Endodermal cell (in vitro differentiated cells): ENCODE data around the gene ZSCAN10. TPM values are rescaled to one million over a fixed set of nuclear protein-coding genes. Genes with fewer than 3 reads are reported as not detected.

ENCODE experiments used
- DNase-seq: peaks from one replicate; pipeline ENCODE4 v3.0.0-alpha.2; 2017
- H3K27ac ChIP-seq: 2 replicates; pipeline ENCODE4 v1.5.1; 2013; ENCODE audit warnings: mild to moderate bottlenecking, low read depth, low read length, moderate library complexity
- H3K27me3 ChIP-seq: 2 replicates; pipeline ENCODE4 v1.6.1; 2013; ENCODE audit warnings: mild to moderate bottlenecking, low read length, moderate library complexity; ENCODE audit not compliant: insufficient read depth, control insufficient read depth, poor library complexity, severe bottlenecking
- H3K36me3 ChIP-seq: 2 replicates; pipeline ENCODE4 v1.7.0; 2013; ENCODE audit warnings: mild to moderate bottlenecking, low read length, moderate library complexity; ENCODE audit not compliant: control insufficient read depth, insufficient read depth
- H3K4me1 ChIP-seq: one replicate; pipeline ENCODE4 v1.7.0; 2013; ENCODE audit warnings: low read length; ENCODE audit not compliant: control insufficient read depth, insufficient read depth
- H3K4me3 ChIP-seq: 2 replicates; pipeline ENCODE4 v1.5.1; 2013; ENCODE audit warnings: mild to moderate bottlenecking, low read length, moderate library complexity
- H3K9ac ChIP-seq: 2 replicates; pipeline ENCODE4 v1.6.1; 2013; ENCODE audit warnings: mild to moderate bottlenecking, low read length, moderate library complexity; ENCODE audit not compliant: poor library complexity, severe bottlenecking; ENCODE audit errors: extremely low read depth
- H3K9me3 ChIP-seq: 2 replicates; pipeline ENCODE4 v1.6.1; 2013; ENCODE audit warnings: mild to moderate bottlenecking, low read length, moderate library complexity; ENCODE audit not compliant: control insufficient read depth
- H3K27ac Mint-ChIP-seq: 2 replicates; pipeline ENCODE4 v1.8.0; 2020; ENCODE audit warnings: mixed read lengths
- H3K27me3 Mint-ChIP-seq: 2 replicates; pipeline ENCODE4 v1.8.0; 2021; ENCODE audit warnings: mild to moderate bottlenecking, mixed read lengths; ENCODE audit not compliant: insufficient read depth
- H3K36me3 Mint-ChIP-seq: 2 replicates; pipeline ENCODE4 v1.8.0; 2020; ENCODE audit warnings: low read depth, mixed read lengths
- H3K4me1 Mint-ChIP-seq: 2 replicates; pipeline ENCODE4 v1.8.0; 2020; ENCODE audit warnings: mixed read lengths
- H3K4me3 Mint-ChIP-seq: 2 replicates; pipeline ENCODE4 v1.8.0; 2020; ENCODE audit warnings: mild to moderate bottlenecking, moderate library complexity, mixed read lengths
- H3K9me3 Mint-ChIP-seq: 2 replicates; pipeline ENCODE4 v1.8.0; 2020; ENCODE audit warnings: mild to moderate bottlenecking, mixed read lengths
- CTCF ChIP-seq: fragments of 200-600 bp; sonication (generic); conservative IDR thresholded peaks from 2 replicates; pipeline ENCODE4 v1.5.0; 2021; ENCODE audit warnings: antibody characterized with exemption, mild to moderate bottlenecking
- WGBS, 2 experiments: methylation state at CpG; one replicate each; pipeline versions ENCODE4 v1.1.5 to v1.1.7; 2013; ENCODE audit warnings: missing lambda C conversion rate in 2 of 2, mixed read lengths in 1 of 2; ENCODE audit not compliant: insufficient coverage in 1 of 2, insufficient read length in 1 of 2; 5-methylcytosine and 5-hydroxymethylcytosine counted together
- total RNA-seq, 2 donors: library from RNA; stranded (reverse); fragmentation: NEBNext Ultra II Directional in 1 of 2; extraction: Animal tissue kit (Norgen Biotek cat#: 25700) in 1 of 2; gene quantifications; 2 replicates in 1 of 2; 3 replicates in 1 of 2; pipeline ENCODE4 v1.2.1, GENCODE V29; 2021

The ZSCAN10 gene
- total RNA-seq, 2 donors from 2014 or later, result 36.6 to 70.0 TPM

GRCh38 chr16:3147757-3148104 lies 48.6 kb upstream of the ZSCAN10 start:
- DNase-seq, result no peak
- H3K4me3 Mint-ChIP-seq, result no peak overlapping the region
- no peaks in the 10 kb centered on the region for H3K9me3 Mint-ChIP-seq
- no peaks in the 10 kb centered on the region for H3K9me3 ChIP-seq
- H3K27me3 Mint-ChIP-seq, result peaks cover 17% of the 10 kb centered on the region
- H3K9ac ChIP-seq, result no peak overlapping the region
- no peaks in the 10 kb centered on the region for H3K4me1 ChIP-seq
- no peak overlapping the region for H3K27ac ChIP-seq
- peaks cover 19% of the 10 kb centered on the region for H3K27me3 ChIP-seq
- H3K36me3 Mint-ChIP-seq, result no peaks in the 10 kb centered on the region
- no peak overlapping the region for H3K27ac Mint-ChIP-seq
- no peaks in the 10 kb centered on the region for H3K36me3 ChIP-seq
- no peak for TF ChIP-seq CTCF
- no peak overlapping the region for H3K4me3 ChIP-seq
- 88 to 92% methylated on average over 4 to 5 of the region's 5 CpGs for WGBS, 2 experiments
- H3K4me1 Mint-ChIP-seq, result peaks cover 4% of the 10 kb centered on the region

GRCh38 chr16:3147046-3147756 lies 48.1 kb upstream of the ZSCAN10 start:
- Histone ChIP-seq H3K9me3 (no peaks in the 10 kb centered on the region), H3K27ac (no peak overlapping the region), H3K36me3 (no peaks in the 10 kb centered on the region), H3K9ac (no peak overlapping the region), H3K4me3 (no peak overlapping the region), H3K4me1 (no peaks in the 10 kb centered on the region), H3K27me3 (peaks cover 19% of the 10 kb centered on the region)
- TF ChIP-seq CTCF, result no peak
- peaks cover 5% of the 10 kb centered on the region for H3K36me3 Mint-ChIP-seq
- H3K4me3 Mint-ChIP-seq, result no peak overlapping the region
- no peak for DNase-seq
- peaks cover 4% of the 10 kb centered on the region for H3K4me1 Mint-ChIP-seq
- no peak overlapping the region for H3K27ac Mint-ChIP-seq
- H3K27me3 Mint-ChIP-seq, result peaks cover 17% of the 10 kb centered on the region
- H3K9me3 Mint-ChIP-seq, result no peaks in the 10 kb centered on the region
- 87 to 93% methylated on average over 9 to 16 of the region's 16 CpGs for WGBS, 2 experiments

- Mint-ChIP-seq H3K4me3 (no peak overlapping the region), H3K27me3 (peaks cover 17% of the 10 kb centered on the region), H3K4me1 (peaks cover 4% of the 10 kb centered on the region), H3K27ac (no peak overlapping the region), H3K36me3 (peaks cover 11% of the 10 kb centered on the region), H3K9me3 (no peaks in the 10 kb centered on the region)
- peaks cover 19% of the 10 kb centered on the region for H3K27me3 ChIP-seq
- H3K9me3 ChIP-seq, result no peaks in the 10 kb centered on the region
- no peak overlapping the region for H3K9ac ChIP-seq
- no peak for TF ChIP-seq CTCF
- DNase-seq, result no peak
- no peak overlapping the region for H3K4me3 ChIP-seq
- WGBS, 2 experiments, result 92 to 100% methylated on average over 2 to 12 of the region's 12 CpGs
- no peak overlapping the region for H3K27ac ChIP-seq
- H3K4me1 ChIP-seq, result no peaks in the 10 kb centered on the region
- H3K36me3 ChIP-seq, result no peaks in the 10 kb centered on the region
Measured at GRCh38 chr16:3145660-3146059, 46.6 kb upstream of the ZSCAN10 start.
